Mesodermal cell (in vitro differentiated cells): Measurements from ENCODE around the gene GREB1L.

ENCODE experiments used
- H3K27ac ChIP-seq: 2 replicates; pipeline ENCODE4 v1.7.0; 2013; ENCODE audit warnings: mild to moderate bottlenecking, low read depth, low read length, moderate library complexity; ENCODE audit not compliant: severe bottlenecking
- H3K36me3 ChIP-seq: 2 replicates; pipeline ENCODE4 v1.7.1; 2013; ENCODE audit warnings: mild to moderate bottlenecking, low read length, moderate library complexity; ENCODE audit not compliant: control insufficient read depth, insufficient read depth
- H3K4me1 ChIP-seq: one replicate; pipeline ENCODE4 v1.7.1; 2013; ENCODE audit warnings: mild to moderate bottlenecking, low read length; ENCODE audit not compliant: insufficient read depth, control insufficient read depth, poor library complexity, severe bottlenecking
- H3K4me3 ChIP-seq: 2 replicates; pipeline ENCODE4 v1.7.0; 2013; ENCODE audit warnings: low read length, control low read depth, mild to moderate bottlenecking; ENCODE audit not compliant: insufficient read depth, poor library complexity, severe bottlenecking; ENCODE audit errors: extremely low read depth
- H3K9me3 ChIP-seq: 2 replicates; pipeline ENCODE4 v1.7.1; 2013; ENCODE audit warnings: mild to moderate bottlenecking, low read length, moderate library complexity; ENCODE audit not compliant: control insufficient read depth
- WGBS, 2 experiments: methylation state at CpG; one replicate each; pipeline ENCODE4 v1.1.5; 2013; ENCODE audit warnings: missing lambda C conversion rate in 2 of 2; ENCODE audit not compliant: insufficient coverage in 2 of 2; 5-methylcytosine and 5-hydroxymethylcytosine counted together

The GREB1L gene

DNA sequence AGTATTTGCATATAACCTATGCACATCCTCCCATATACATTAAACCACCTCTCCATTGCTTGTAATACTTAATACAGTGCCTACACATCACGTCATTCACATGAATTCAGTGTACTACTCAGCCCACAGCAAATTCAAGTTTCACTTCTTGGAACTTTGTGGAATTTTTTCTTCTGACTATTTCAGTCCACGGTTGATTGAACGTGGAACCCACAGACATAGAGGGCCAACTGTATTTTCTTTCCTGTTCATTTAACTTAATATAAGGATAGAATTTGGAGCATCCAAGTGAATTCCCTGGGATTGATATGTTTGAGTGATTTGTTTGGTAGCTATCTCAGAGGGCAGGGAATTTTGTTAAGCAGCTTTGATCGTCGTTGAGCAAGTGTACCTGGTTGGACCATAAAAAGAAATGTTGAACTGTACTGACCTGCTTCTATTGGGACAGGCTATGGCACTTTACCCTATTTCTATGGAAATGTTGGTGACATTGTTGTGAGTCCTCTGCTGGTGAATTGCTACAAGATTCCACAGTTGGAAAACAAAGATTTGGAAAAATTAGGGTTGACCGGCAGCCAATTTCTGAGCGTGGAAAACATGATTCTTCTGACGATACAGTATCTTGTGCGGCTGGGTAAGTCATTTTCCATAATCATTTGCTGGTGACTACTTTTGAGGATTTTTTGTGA lies 201.9 kb downstream of the GREB1L start:
- 85 to 94% methylated on average over 5 of the region's 9 CpGs for WGBS, 2 experiments
- Histone ChIP-seq H3K4me3 (no peak overlapping the region), H3K4me1 (peaks cover 14% of the 10 kb centered on the region), H3K9me3 (no peaks in the 10 kb centered on the region), H3K27ac (no peak overlapping the region), H3K36me3 (peaks cover 35% of the 10 kb centered on the region)

- H3K27ac ChIP-seq: no peak overlapping the region
- no peak overlapping the region for H3K4me3 ChIP-seq
- 70 to 71% methylated on average over 1 to 2 of the region's 6 CpGs for WGBS, 2 experiments
- peaks cover 35% of the 10 kb centered on the region for H3K36me3 ChIP-seq
- peaks cover 13% of the 10 kb centered on the region for H3K4me1 ChIP-seq
- H3K9me3 ChIP-seq: no peaks in the 10 kb centered on the region
Observed at GRCh38 chr18:21444465-21445212, 202.6 kb downstream of the GREB1L start.

GRCh38 chr18:21448299-21448698 lies 206.3 kb downstream of the GREB1L start:
- Histone ChIP-seq H3K36me3 (peaks cover 30% of the 10 kb centered on the region), H3K4me3 (no peak overlapping the region), H3K27ac (no peak overlapping the region), H3K9me3 (no peaks in the 10 kb centered on the region), H3K4me1 (peaks cover 24% of the 10 kb centered on the region)

- no peak overlapping the region for H3K27ac ChIP-seq
Observed at GRCh38 chr18:21449367-21450290, 207.6 kb downstream of the GREB1L start.

GRCh38 chr18:21450503-21450902 lies 208.5 kb downstream of the GREB1L start:
- Histone ChIP-seq H3K4me1 (peaks cover 24% of the 10 kb centered on the region), H3K9me3 (no peaks in the 10 kb centered on the region), H3K36me3 (peaks cover 38% of the 10 kb centered on the region), H3K27ac (no peak overlapping the region), H3K4me3 (no peak overlapping the region)
- WGBS, 2 experiments: 100% methylated on average over 1 of the region's 2 CpGs; no CpG with 5 or more reads in 1 of the 2 experiments

More at GRCh38 chr18:21449367-21450290, 207.6 kb downstream of the GREB1L start:
- H3K9me3 ChIP-seq: no peaks in the 10 kb centered on the region
- no peak overlapping the region for H3K4me3 ChIP-seq
- WGBS, 2 experiments: 95 to 98% methylated on average over 2 to 3 of the region's 5 CpGs
- H3K4me1 ChIP-seq: peaks cover 24% of the 10 kb centered on the region
- peaks cover 40% of the 10 kb centered on the region for H3K36me3 ChIP-seq

DNA sequence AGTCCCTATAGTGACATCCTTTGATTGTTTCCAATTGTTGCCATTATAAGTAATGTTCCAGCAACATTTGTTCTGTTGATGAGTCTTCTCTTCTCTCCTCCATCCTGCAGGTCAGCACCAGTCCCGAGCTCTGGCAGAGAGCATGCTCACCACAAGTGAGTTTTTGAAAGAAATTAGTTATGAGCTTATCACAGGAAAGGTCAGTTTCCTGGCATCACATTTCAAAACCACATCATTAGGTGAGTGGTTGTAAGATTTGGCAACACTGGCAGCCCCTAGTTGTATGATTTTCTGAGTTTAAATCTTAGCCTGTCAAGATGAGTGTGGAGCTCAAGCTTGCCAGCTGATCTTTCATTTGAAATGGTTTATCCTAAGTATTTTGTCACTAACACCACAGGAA lies 208.9 kb downstream of the GREB1L start:
- no CpG with 5 or more reads among the region's 1 CpG for WGBS, 2 experiments
- peaks cover 24% of the 10 kb centered on the region for H3K4me1 ChIP-seq
- H3K36me3 ChIP-seq: peaks cover 39% of the 10 kb centered on the region
- no peaks in the 10 kb centered on the region for H3K9me3 ChIP-seq
- no peak overlapping the region for H3K4me3 ChIP-seq
- no peak overlapping the region for H3K27ac ChIP-seq

GRCh38 chr18:21451851-21452250 lies 209.8 kb downstream of the GREB1L start:
- Histone ChIP-seq H3K27ac (peak overlapping the region; percentile 80), H3K4me1 (peaks cover 24% of the 10 kb centered on the region), H3K36me3 (peaks cover 48% of the 10 kb centered on the region), H3K9me3 (no peaks in the 10 kb centered on the region), H3K4me3 (no peak overlapping the region)
- WGBS, 2 experiments: 83 to 100% methylated on average over 1 to 2 of the region's 2 CpGs

GRCh38 chr18:21452276-21452780 lies 210.3 kb downstream of the GREB1L start:
- H3K27ac ChIP-seq: peak overlapping the region; percentile 80
- H3K4me1 ChIP-seq: peaks cover 24% of the 10 kb centered on the region
- H3K9me3 ChIP-seq: no peaks in the 10 kb centered on the region
- peaks cover 50% of the 10 kb centered on the region for H3K36me3 ChIP-seq
- WGBS, 2 experiments: 63 to 80% methylated on average over 1 to 2 of the region's 2 CpGs
- H3K4me3 ChIP-seq: no peak overlapping the region

- Histone ChIP-seq H3K36me3 (peaks cover 50% of the 10 kb centered on the region), H3K9me3 (no peaks in the 10 kb centered on the region), H3K4me1 (peaks cover 24% of the 10 kb centered on the region), H3K27ac (peak overlapping the region; percentile 80), H3K4me3 (no peak overlapping the region)
- 100% methylated on average over 1 of the region's 4 CpGs; no CpG with 5 or more reads in 1 of the 2 experiments for WGBS, 2 experiments
Observed at GRCh38 chr18:21452796-21453510, 210.9 kb downstream of the GREB1L start.

GRCh38 chr18:21453511-21453901 lies 211.5 kb downstream of the GREB1L start:
- H3K4me1 ChIP-seq: peaks cover 19% of the 10 kb centered on the region
- no peaks in the 10 kb centered on the region for H3K9me3 ChIP-seq
- WGBS, 2 experiments: 83 to 97% methylated on average over 4 to 6 of the region's 6 CpGs
- no peak overlapping the region for H3K4me3 ChIP-seq
- H3K36me3 ChIP-seq: peaks cover 50% of the 10 kb centered on the region
- H3K27ac ChIP-seq: no peak overlapping the region
